IMR-90 (cell line): ENCODE measurements around the gene RELN. TPM values are rescaled to one million over a fixed set of nuclear protein-coding genes. Genes with fewer than 3 reads are reported as not detected.

Experiments
- ATAC-seq: fragments of 200-7000 bp; cut with Tn5 transposase; 2 replicates; pipeline ENCODE4 v1.9.1; 2020; ENCODE audit warnings: low read depth, mild to moderate bottlenecking, moderate library complexity
- Bru-seq: library from RNA; stranded (reverse); fragments of 400-500 nt; gene quantifications from one replicate; lab custom pipeline; 2021; lab: Mats Ljungman, UMichigan
- BruChase-seq, 2 experiments: library from RNA; stranded (reverse); fragments of 400-500 nt; gene quantifications; one replicate each; lab custom pipeline; 2021; lab: Mats Ljungman, UMichigan
- BruUV-seq: library from RNA; stranded (reverse); fragments of 400-500 nt; replicated peaks from 2 replicates; lab custom pipeline; 2021; lab: Mats Ljungman, UMichigan
- CTCF ChIA-PET: fragments of 300-600 bp; formaldehyde crosslinking; extraction: SDS; loops from one replicate; lab custom pipeline; 2021; ENCODE audit warnings: antibody characterized with exemption; lab: Yijun Ruan, JAX
- POLR2A ChIA-PET: fragments of 300-600 bp; sonication (Branson Sonifier 250); formaldehyde crosslinking; loops from one replicate; lab custom pipeline; 2022; ENCODE audit warnings: antibody characterized with exemption; ENCODE audit not compliant: unreplicated experiment; lab: Charles Lee
- DNase-seq: peaks from one replicate; pipeline ENCODE4 v3.0.0; 2013
- H2AFZ ChIP-seq: replicated peaks from 2 replicates; pipeline ENCODE3; 2013; ENCODE audit warnings: low read length, mild to moderate bottlenecking; ENCODE audit not compliant: poor library complexity
- H2AK5ac ChIP-seq: 2 replicates; pipeline ENCODE4 v1.6.1; 2013; ENCODE audit warnings: low read depth, low read length, inconsistent platforms
- H2AK9ac ChIP-seq: replicated peaks from 2 replicates; pipeline ENCODE3; 2013; ENCODE audit warnings: mild to moderate bottlenecking, low read depth, low read length, moderate library complexity; ENCODE audit not compliant: poor library complexity
- H2BK120ac ChIP-seq: 2 replicates; pipeline ENCODE4 v1.6.1; 2013; ENCODE audit warnings: low read depth, low read length, inconsistent platforms
- H2BK15ac ChIP-seq: 3 replicates; pipeline ENCODE4 v1.6.1; 2013; ENCODE audit warnings: low read depth, low read length, inconsistent platforms
- H2BK20ac ChIP-seq: 2 replicates; pipeline ENCODE4 v1.6.1; 2013; ENCODE audit warnings: low read depth, mild to moderate bottlenecking, inconsistent platforms, low read length, moderate library complexity
- H2BK5ac ChIP-seq: 2 replicates; pipeline ENCODE4 v1.6.1; 2013; ENCODE audit warnings: mild to moderate bottlenecking, low read depth, low read length, inconsistent platforms; ENCODE audit not compliant: poor library complexity, severe bottlenecking
- H3K14ac ChIP-seq: replicated peaks from 2 replicates; pipeline ENCODE4 v1.6.1; 2013; ENCODE audit warnings: low read depth, low read length, inconsistent platforms
- H3K18ac ChIP-seq: 2 replicates; pipeline ENCODE4 v1.6.1; 2013; ENCODE audit warnings: low read depth, low read length, control low read depth
- H3K23ac ChIP-seq: 2 replicates; pipeline ENCODE4 v1.6.1; 2013; ENCODE audit warnings: low read depth, low read length, inconsistent platforms
- H3K27ac ChIP-seq: 2 replicates; pipeline ENCODE4 v1.5.1; 2013; ENCODE audit warnings: mild to moderate bottlenecking, control low read depth, low read length; ENCODE audit not compliant: insufficient read depth
- H3K27me3 ChIP-seq: 2 replicates; pipeline ENCODE4 v1.6.1; 2013; ENCODE audit warnings: low read length; ENCODE audit not compliant: control insufficient read depth, insufficient read depth
- H3K36me3 ChIP-seq: 2 replicates; pipeline ENCODE4 v1.6.1; 2013; ENCODE audit warnings: low read length, mixed read lengths; ENCODE audit not compliant: control insufficient read depth, insufficient read depth
- H3K4ac ChIP-seq: 2 replicates; pipeline ENCODE4 v1.6.1; 2013; ENCODE audit warnings: low read depth, low read length, inconsistent platforms
- H3K4me1 ChIP-seq: 2 replicates; pipeline ENCODE4 v1.6.1; 2013; ENCODE audit warnings: low read length, mixed read lengths; ENCODE audit not compliant: control insufficient read depth, insufficient read depth
- H3K4me2 ChIP-seq: 2 replicates; pipeline ENCODE4 v1.6.1; 2013; ENCODE audit warnings: low read depth, mild to moderate bottlenecking, control low read depth, low read length, moderate library complexity
- H3K4me3 ChIP-seq: 2 replicates; pipeline ENCODE4 v1.5.1; 2013; ENCODE audit warnings: low read depth, mild to moderate bottlenecking, control low read depth, low read length, moderate library complexity; ENCODE audit not compliant: insufficient read depth
- H3K56ac ChIP-seq: 2 replicates; pipeline ENCODE4 v1.6.1; 2013; ENCODE audit warnings: low read length, inconsistent platforms; ENCODE audit not compliant: insufficient read depth; ENCODE audit errors: extremely low read depth
- H3K79me1 ChIP-seq, 2 experiments: 2 replicates each; pipeline ENCODE4 v1.6.1; 2013; ENCODE audit warnings: low read length in 2 of 2, inconsistent platforms in 1 of 2, low read depth in 1 of 2
- H3K9ac ChIP-seq: 2 replicates; pipeline ENCODE4 v1.6.1; 2013; ENCODE audit warnings: low read depth, low read length, control low read depth
- H3K9me1 ChIP-seq: 2 replicates; pipeline ENCODE4 v1.6.1; 2013; ENCODE audit warnings: low read length, inconsistent platforms; ENCODE audit not compliant: insufficient read depth
- H3K9me3 ChIP-seq: 2 replicates; pipeline ENCODE4 v1.6.1; 2013; ENCODE audit warnings: low read length; ENCODE audit not compliant: control insufficient read depth, insufficient read depth
- H4K20me1 ChIP-seq: 2 replicates; pipeline ENCODE4 v1.6.1; 2013; ENCODE audit warnings: low read length, inconsistent platforms; ENCODE audit not compliant: insufficient read depth
- H4K5ac ChIP-seq: 2 replicates; pipeline ENCODE4 v1.6.1; 2013; ENCODE audit warnings: mild to moderate bottlenecking, low read depth, low read length, control low read depth
- H4K8ac ChIP-seq, 2 experiments: 2 replicates each; pipeline ENCODE4 v1.6.1; 2013; ENCODE audit warnings: low read depth in 2 of 2, low read length in 2 of 2, control low read depth in 1 of 2, inconsistent platforms in 1 of 2
- H4K91ac ChIP-seq: 2 replicates; pipeline ENCODE4 v1.6.1; 2013; ENCODE audit warnings: low read depth, low read length, inconsistent platforms; ENCODE audit not compliant: insufficient read depth
- CEBPB ChIP-seq: IDR thresholded peaks from 2 replicates; pipeline ENCODE4 v1.6.1; 2012; ENCODE audit warnings: low read depth, low read length, improper control_type of control experiment
- CHD1 ChIP-seq: IDR thresholded peaks from 2 replicates; pipeline ENCODE4 v1.6.1; 2012; ENCODE audit warnings: low read depth, low read length, improper control_type of control experiment
- FOS ChIP-seq: fragments of 150-350 bp; IDR thresholded peaks from 2 replicates; pipeline ENCODE4 v1.6.1; 2016; ENCODE audit warnings: low read depth, low read length
- MAFK ChIP-seq: IDR thresholded peaks from 2 replicates; pipeline ENCODE4 v1.6.1; 2012; ENCODE audit warnings: low read depth, low read length, improper control_type of control experiment
- MAZ ChIP-seq: IDR thresholded peaks from 2 replicates; pipeline ENCODE4 v1.6.1; 2012; ENCODE audit warnings: low read depth, mild to moderate bottlenecking, low read length, improper control_type of control experiment, moderate library complexity, borderline replicate concordance
- MXI1 ChIP-seq: IDR thresholded peaks from 2 replicates; pipeline ENCODE4 v1.6.1; 2012; ENCODE audit warnings: low read depth, mild to moderate bottlenecking, low read length, moderate library complexity, borderline replicate concordance
- NFE2L2 ChIP-seq: fragments of 150-350 bp; IDR thresholded peaks from 2 replicates; pipeline ENCODE4 v1.6.1; 2016; ENCODE audit warnings: low read depth, mild to moderate bottlenecking, low read length
- RAD21 ChIP-seq: IDR thresholded peaks from 2 replicates; pipeline ENCODE4 v1.6.1; 2012; ENCODE audit warnings: low read length, improper control_type of control experiment
- RCOR1 ChIP-seq: IDR thresholded peaks from 2 replicates; pipeline ENCODE4 v1.6.1; 2012; ENCODE audit warnings: mild to moderate bottlenecking, low read length, improper control_type of control experiment; ENCODE audit not compliant: insufficient replicate concordance
- RFX5 ChIP-seq: IDR thresholded peaks from 2 replicates; pipeline ENCODE4 v1.8.0; 2012; ENCODE audit warnings: low read depth, mild to moderate bottlenecking, low read length, moderate library complexity
- WGBS, 2 experiments: methylation state at CpG; one replicate each; pipeline versions ENCODE4 v1.1.5 to v1.1.7; 2013; ENCODE audit warnings: missing lambda C conversion rate in 2 of 2; ENCODE audit not compliant: insufficient read length in 1 of 2; ENCODE audit errors: extremely low coverage in 2 of 2; 5-methylcytosine and 5-hydroxymethylcytosine counted together
- dilution Hi-C: fragments of 300-500 bp; cut with HindIII; formaldehyde crosslinking; loops from one replicate; pipeline ENCODE4 v1.14.3; 2018; ENCODE audit warnings: low sequenced_read_pairs; ENCODE audit not compliant: unreplicated experiment
- in situ Hi-C: fragments of 300-500 bp; cut with MboI; formaldehyde crosslinking; loops from 3 replicates; pipeline ENCODE4 v1.14.3; 2019; ENCODE audit warnings: low sequenced_read_pairs, inconsistent platforms, mixed read lengths
- intact Hi-C: fragments of 100-400 bp; cut with micrococcal nuclease; formaldehyde crosslinking; loops from 2 replicates; pipeline ENCODE4 v1.10.0; 2022
- long read RNA-seq: library from polyadenylated mRNA; unstranded; transcript quantifications from one replicate; pipeline ENCODE4 v2.0.0, GENCODE V29; 2021; ENCODE audit not compliant: unreplicated experiment
- polyA plus RNA-seq, 3 experiments: library from polyadenylated mRNA; depleted of rRNA; stranded (reverse); fragments of >200 nt; gene quantifications; 2 replicates each; pipeline ENCODE4 v1.2.3, GENCODE V29; 2012; ENCODE audit warnings: low replicate concordance in 1 of 3
- total RNA-seq: library from RNA; depleted of rRNA; stranded (reverse); fragments of >200 nt; gene quantifications from 2 replicates; pipeline ENCODE4 v1.2.3, GENCODE V29; 2012; rRNA removed
- TF ChIP-seq, protein P1 (sequence below): fragments of 150-350 bp; IDR thresholded peaks from 2 replicates; pipeline ENCODE4 v1.6.1; 2017; ENCODE audit warnings: mild to moderate bottlenecking, antibody characterized with exemption, low read length, low read depth
- TF ChIP-seq, protein P2 (sequence below): fragments of 150-350 bp; IDR thresholded peaks from 2 replicates; pipeline ENCODE4 v1.6.1; 2016; ENCODE audit warnings: low read depth, mild to moderate bottlenecking, low read length, moderate library complexity, borderline replicate concordance

RELN gene
- total RNA-seq (19.4 and 23.7 TPM in 2 replicates), polyA plus RNA-seq (2012; rRNA removed) (14.7 and 16.8 TPM in 2 replicates), Bru-seq, nascent RNA (percentile 81 among the genes with signal in this experiment), BruChase-seq, experiment 1, labeled RNA remaining after a 6-hour chase (percentile 65 among the genes with signal in this experiment), BruChase-seq, experiment 2, labeled RNA remaining after a 2-hour chase (percentile 63 among the genes with signal in this experiment)
- polyA plus RNA-seq (2012; cell fraction: cytosol; rRNA removed): 7.1 and 8.6 TPM in 2 replicates
- polyA plus RNA-seq (2012; cell fraction: nucleus; rRNA removed; ENCODE audit: low replicate concordance): 3.8 and 14.8 TPM in 2 replicates
- long read RNA-seq, partial matches to known transcripts: 65 of 74 reads
- long read RNA-seq, other reads (novel, unspliced or antisense): 9 of 74 reads

DNA sequence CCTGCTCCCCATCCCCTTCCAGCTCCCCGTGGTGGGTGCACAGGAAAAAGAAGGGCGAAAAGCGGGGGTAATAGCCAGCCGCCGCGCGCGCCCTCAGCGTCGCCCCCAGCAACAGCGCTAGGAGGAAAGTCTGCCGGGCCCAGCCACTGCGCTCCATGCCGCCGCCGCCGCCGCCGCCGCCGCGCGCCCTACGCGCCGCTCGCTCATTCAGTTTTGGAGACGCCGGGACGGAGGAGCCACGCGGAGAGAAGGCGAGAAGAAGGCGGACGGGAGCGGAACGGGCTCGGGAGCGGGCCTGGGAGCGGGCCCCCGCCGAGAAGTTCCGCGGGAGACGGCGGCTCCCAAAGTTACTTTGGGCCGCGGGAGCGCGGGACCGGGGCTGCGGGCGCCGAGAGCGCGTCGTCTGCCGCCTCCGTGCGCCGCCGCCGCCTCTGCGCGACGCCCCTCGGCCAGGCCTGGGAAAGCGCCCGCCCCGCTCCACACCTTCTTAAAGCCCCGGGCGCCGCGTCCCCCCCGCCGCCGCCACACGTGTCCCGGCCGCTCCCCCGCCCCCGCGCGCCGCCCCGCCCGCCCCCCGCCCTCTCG, at the start of gene RELN:
Gene RELN (minus strand): TSS at position 459 of the 585 bp plus-strand sequence. CDS start 302 bp downstream, at position 157.
- Histone ChIP-seq H2AK5ac (no peak within 1 kb of the TSS), H4K20me1 (no peaks in the 10 kb centered on the region), H2BK15ac (no peak within 1 kb of the TSS), H4K5ac (no peak within 1 kb of the TSS), H3K9ac (peak within 1 kb of the TSS; percentile 82), H2BK120ac (peak within 1 kb of the TSS; percentile 59), H2BK20ac (no peak within 1 kb of the TSS; the same call in 1 of the 2 replicates), H3K56ac (peak within 1 kb of the TSS; percentile 8; the same call in 1 of the 2 replicates), H3K4me3 (peak within 1 kb of the TSS; percentile 78), H3K79me1 (peaks cover 0 to 3% of the 10 kb centered on the region in 2 experiments; a peak in 1 of 4 replicates), H3K9me1 (no peaks in the 10 kb centered on the region), H2BK5ac (peak within 1 kb of the TSS; percentile 14), H3K4ac (peak within 1 kb of the TSS; percentile 55), H3K27me3 (no peaks in the 10 kb centered on the region; the same call in 1 of the 2 replicates), H4K8ac (peak within 1 kb of the TSS; percentile 35 to 50; a peak in 3 of 4 replicates), H3K27ac (peak within 1 kb of the TSS; percentile 66), H2AFZ (peak within 1 kb of the TSS; percentile 91), H3K4me1 (peaks cover 5% of the 10 kb centered on the region; the same call in 1 of the 2 replicates), H3K14ac (0 out of 2 replicates have a peak within 1 kb of the TSS, but pooled peaks have one; percentile 55), H3K9me3 (no peaks in the 10 kb centered on the region), H4K91ac (peak within 1 kb of the TSS; percentile 54), H3K4me2 (peak within 1 kb of the TSS; percentile 84), H3K18ac (peak within 1 kb of the TSS; percentile 60; the same call in 1 of the 2 replicates), H2AK9ac (peak within 1 kb of the TSS; percentile 48), H3K23ac (peak within 1 kb of the TSS; percentile 83), H3K36me3 (no peaks in the 10 kb centered on the region)
- intact Hi-C loops (loop anchor here (5.0 kb wide), 1 partner anchor 163 kb away; no protein-coding TSS in a partner anchor), in situ Hi-C loops (no loop called here), dilution Hi-C loops (no loop called here)
- peak; percentile 74 for ATAC-seq
- peak; percentile 17 for DNase-seq
- TSS peak; percentile 66 for BruUV-seq
- WGBS, 2 experiments: 0% methylated on average over 28 of the region's 89 CpGs; no CpG with 5 or more reads in 1 of the 2 experiments
- POLR2A ChIA-PET: no interaction called here
- CTCF ChIA-PET: interaction anchor here (1.2 kb wide), 1 partner anchor 13 kb away, joined by 3 read pairs; no protein-coding TSS in a partner anchor
- TF ChIP-seq RCOR1: no peak
- TF ChIP-seq, protein P1, sequence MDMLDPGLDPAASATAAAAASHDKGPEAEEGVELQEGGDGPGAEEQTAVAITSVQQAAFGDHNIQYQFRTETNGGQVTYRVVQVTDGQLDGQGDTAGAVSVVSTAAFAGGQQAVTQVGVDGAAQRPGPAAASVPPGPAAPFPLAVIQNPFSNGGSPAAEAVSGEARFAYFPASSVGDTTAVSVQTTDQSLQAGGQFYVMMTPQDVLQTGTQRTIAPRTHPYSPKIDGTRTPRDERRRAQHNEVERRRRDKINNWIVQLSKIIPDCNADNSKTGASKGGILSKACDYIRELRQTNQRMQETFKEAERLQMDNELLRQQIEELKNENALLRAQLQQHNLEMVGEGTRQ: no peak
- TF ChIP-seq NFE2L2: no peak
- no peak for TF ChIP-seq RFX5
- no peak for TF ChIP-seq FOS
- TF ChIP-seq MXI1: no peak
- TF ChIP-seq, protein P2, sequence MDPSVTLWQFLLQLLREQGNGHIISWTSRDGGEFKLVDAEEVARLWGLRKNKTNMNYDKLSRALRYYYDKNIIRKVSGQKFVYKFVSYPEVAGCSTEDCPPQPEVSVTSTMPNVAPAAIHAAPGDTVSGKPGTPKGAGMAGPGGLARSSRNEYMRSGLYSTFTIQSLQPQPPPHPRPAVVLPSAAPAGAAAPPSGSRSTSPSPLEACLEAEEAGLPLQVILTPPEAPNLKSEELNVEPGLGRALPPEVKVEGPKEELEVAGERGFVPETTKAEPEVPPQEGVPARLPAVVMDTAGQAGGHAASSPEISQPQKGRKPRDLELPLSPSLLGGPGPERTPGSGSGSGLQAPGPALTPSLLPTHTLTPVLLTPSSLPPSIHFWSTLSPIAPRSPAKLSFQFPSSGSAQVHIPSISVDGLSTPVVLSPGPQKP: no peak
- no peak for TF ChIP-seq CEBPB
- TF ChIP-seq RAD21: no peak
- TF ChIP-seq CHD1: no peak
- TF ChIP-seq MAFK: no peak
- TF ChIP-seq MAZ: no peak
